Common myeloid progenitor, CD34-positive (primary cell): ENCODE data around the gene GPR39.

Experiments
- CTCF ChIA-PET: fragments of 350-600 bp; sonication (Branson Sonifier 250); formaldehyde crosslinking; loops from one replicate; lab custom pipeline; 2021; ENCODE audit warnings: antibody characterized with exemption; lab: Charles Lee
- POLR2A ChIA-PET: fragments of 350-600 bp; sonication (Branson Sonifier 250); formaldehyde crosslinking; loops from one replicate; lab custom pipeline; 2021; ENCODE audit warnings: antibody characterized with exemption; lab: Charles Lee
- DNase-seq, 3 donors: peaks; one replicate each; pipeline versions ENCODE4 v3.0.0 to v3.0.0-alpha.2; 2013
- H3K27ac ChIP-seq, 2 experiments: 1 replicate in 1 of 2; 2 replicates in 1 of 2; pipeline ENCODE4 v1.7.0; 2013; ENCODE audit warnings: inconsistent platforms in 2 of 2, low read length in 2 of 2, mild to moderate bottlenecking in 2 of 2, low read depth in 1 of 2, moderate library complexity in 1 of 2; ENCODE audit not compliant: severe bottlenecking in 2 of 2, insufficient read depth in 1 of 2, poor library complexity in 1 of 2
- H3K27me3 ChIP-seq, 5 experiments: replicated peaks in 2 of 5; 1 replicate in 3 of 5; 2 replicates in 2 of 5; pipeline versions ENCODE4 v1.6.1 to v1.7.0; 2013; ENCODE audit warnings: low read length in 4 of 5, mild to moderate bottlenecking in 2 of 5, moderate library complexity in 2 of 5, inconsistent platforms in 1 of 5; ENCODE audit not compliant: insufficient read depth in 5 of 5, control insufficient read depth in 4 of 5
- H3K36me3 ChIP-seq, 4 experiments: 1 replicate in 2 of 4; 2 replicates in 2 of 4; pipeline versions ENCODE4 v1.6.1 to v1.7.0; 2013; ENCODE audit warnings: low read length in 3 of 4, control low read depth in 1 of 4, mild to moderate bottlenecking in 1 of 4; ENCODE audit not compliant: control insufficient read depth in 4 of 4, insufficient read depth in 4 of 4
- H3K4me1 ChIP-seq, 4 experiments: 1 replicate in 3 of 4; 2 replicates in 1 of 4; pipeline versions ENCODE4 v1.6.1 to v1.7.1; 2013; ENCODE audit warnings: low read length in 3 of 4, mild to moderate bottlenecking in 3 of 4, control low read depth in 1 of 4, inconsistent platforms in 1 of 4, moderate library complexity in 1 of 4; ENCODE audit not compliant: control insufficient read depth in 4 of 4, insufficient read depth in 4 of 4; ENCODE audit errors: control extremely low read depth in 1 of 4
- H3K4me3 ChIP-seq, 7 experiments: 1 replicate in 4 of 7; 2 replicates in 3 of 7; pipeline versions ENCODE4 v1.5.1 to v1.7.0; 2013; ENCODE audit warnings: mild to moderate bottlenecking in 7 of 7, low read length in 6 of 7, moderate library complexity in 6 of 7, inconsistent platforms in 2 of 7, low read depth in 2 of 7, control low read depth in 1 of 7; ENCODE audit not compliant: insufficient read depth in 4 of 7, control insufficient read depth in 1 of 7; ENCODE audit errors: extremely low read depth in 1 of 7
- H3K9me3 ChIP-seq, 5 experiments: 1 replicate in 4 of 5; 2 replicates in 1 of 5; pipeline versions ENCODE4 v1.6.1 to v1.7.1; 2013; ENCODE audit warnings: low read length in 4 of 5, mild to moderate bottlenecking in 2 of 5, inconsistent platforms in 1 of 5, low read depth in 1 of 5, moderate library complexity in 1 of 5; ENCODE audit not compliant: control insufficient read depth in 4 of 5, insufficient read depth in 2 of 5; ENCODE audit errors: control extremely low read depth in 1 of 5
- WGBS: methylation state at CpG from one replicate; pipeline ENCODE4 v1.1.5; 2013; ENCODE audit not compliant: insufficient coverage; 5-methylcytosine and 5-hydroxymethylcytosine counted together

Gene GPR39

DNA sequence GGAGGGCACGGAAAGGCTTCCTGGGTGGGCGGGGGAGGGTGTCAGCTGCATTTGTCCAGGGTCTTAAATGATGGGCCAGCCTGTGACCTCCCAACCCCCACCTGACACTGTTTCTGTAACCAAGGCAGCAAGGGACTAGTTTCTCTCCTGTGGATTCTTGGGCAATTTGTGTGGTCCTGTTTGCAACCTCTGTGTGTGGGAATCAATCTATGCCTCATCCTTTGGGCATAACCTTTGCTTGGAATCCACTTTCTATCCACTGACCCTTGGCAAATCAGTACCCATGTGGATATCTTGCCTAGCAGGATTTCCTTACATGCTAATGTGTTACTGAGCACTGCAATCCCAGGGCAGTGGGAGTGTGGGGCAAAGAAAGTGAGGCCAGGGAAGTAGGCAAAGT, 54.1 kb downstream of the GPR39 start:
- no peak overlapping the region for H3K4me3 ChIP-seq
- H3K27ac ChIP-seq = no peak overlapping the region
- no peaks in the 10 kb centered on the region for H3K36me3 ChIP-seq
- no peak for DNase-seq
- no peaks in the 10 kb centered on the region for H3K27me3 ChIP-seq
- H3K4me1 ChIP-seq = no peaks in the 10 kb centered on the region
- ChIA-PET CTCF (no interaction called here), POLR2A (no interaction called here)
- H3K9me3 ChIP-seq = peaks cover 3 to 32% (median 10%) of the 10 kb centered on the region in 5 experiments
- WGBS = no CpG with 5 or more reads among the region's 2 CpGs

DNA sequence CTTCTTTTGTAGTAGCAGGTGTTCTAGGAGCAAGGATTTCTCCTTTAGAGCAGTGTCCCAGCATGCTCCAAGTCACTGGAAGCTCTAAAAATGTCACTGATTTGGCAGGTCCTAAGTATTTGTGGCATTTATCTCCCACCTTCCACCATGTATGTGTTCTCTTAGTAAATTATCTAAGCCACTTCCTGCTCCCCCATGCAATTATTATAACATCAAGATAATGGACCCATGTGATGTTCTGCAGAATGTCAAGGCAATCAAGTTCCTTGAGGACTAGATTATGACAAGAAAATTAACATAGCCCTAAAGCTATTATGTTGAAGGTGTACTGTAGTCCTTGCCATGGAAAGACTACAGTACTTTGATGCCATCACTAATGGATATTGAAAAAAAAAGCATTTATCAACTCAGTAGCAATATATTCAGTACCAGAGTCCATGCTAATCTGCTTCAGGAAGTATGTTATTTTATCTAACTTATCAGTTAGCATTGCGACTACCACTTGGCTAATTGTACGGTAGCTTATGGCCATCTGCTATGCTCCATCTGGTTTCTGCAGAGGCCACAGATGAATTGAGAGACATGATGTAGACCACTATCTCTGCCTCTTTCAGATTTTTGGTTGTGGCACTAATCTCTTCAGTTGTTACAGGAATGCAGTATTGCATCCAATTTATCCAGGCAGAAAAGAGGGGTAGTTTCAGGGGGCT, 56.7 kb downstream of the GPR39 start:
- Histone ChIP-seq H3K36me3 (no peaks in the 10 kb centered on the region), H3K9me3 (peaks cover 0 to 16% (median 3%) of the 10 kb centered on the region in 5 experiments), H3K27me3 (no peaks in the 10 kb centered on the region), H3K4me3 (no peak overlapping the region), H3K27ac (no peak overlapping the region), H3K4me1 (no peaks in the 10 kb centered on the region)
- POLR2A ChIA-PET = no interaction called here
- 96% methylated on average over 2 of the region's 2 CpGs for WGBS
- no peak for DNase-seq
- CTCF ChIA-PET = no interaction called here

DNA sequence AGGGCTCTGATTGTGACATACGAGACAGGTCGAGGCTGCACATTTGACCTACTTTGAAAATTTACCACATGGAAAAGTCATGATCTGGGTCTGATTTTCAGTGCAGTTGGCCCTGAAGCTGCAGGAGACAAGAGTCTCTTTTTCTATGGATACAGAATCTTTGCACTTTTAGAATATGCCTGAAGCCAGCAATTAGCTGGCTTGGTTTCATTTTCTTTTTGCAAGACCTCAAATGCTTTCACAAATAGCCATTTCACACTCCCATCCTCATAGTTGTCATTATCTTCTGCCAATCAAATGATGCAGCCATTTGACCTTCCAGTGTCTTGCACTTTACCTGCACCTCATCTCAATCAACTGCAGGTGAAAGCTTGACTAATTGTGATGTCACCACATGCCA, 59.0 kb downstream of the GPR39 start:
- ChIA-PET CTCF (no interaction called here), POLR2A (no interaction called here)
- H3K4me1 ChIP-seq = no peaks in the 10 kb centered on the region
- no peaks in the 10 kb centered on the region for H3K36me3 ChIP-seq
- no peak for DNase-seq
- WGBS = 88% methylated on average over 2 of the region's 2 CpGs
- no peaks in the 10 kb centered on the region for H3K27me3 ChIP-seq
- H3K4me3 ChIP-seq = no peak overlapping the region
- H3K9me3 ChIP-seq = peaks cover 0 to 3% (median 0%) of the 10 kb centered on the region in 5 experiments
- H3K27ac ChIP-seq = no peak overlapping the region

DNA sequence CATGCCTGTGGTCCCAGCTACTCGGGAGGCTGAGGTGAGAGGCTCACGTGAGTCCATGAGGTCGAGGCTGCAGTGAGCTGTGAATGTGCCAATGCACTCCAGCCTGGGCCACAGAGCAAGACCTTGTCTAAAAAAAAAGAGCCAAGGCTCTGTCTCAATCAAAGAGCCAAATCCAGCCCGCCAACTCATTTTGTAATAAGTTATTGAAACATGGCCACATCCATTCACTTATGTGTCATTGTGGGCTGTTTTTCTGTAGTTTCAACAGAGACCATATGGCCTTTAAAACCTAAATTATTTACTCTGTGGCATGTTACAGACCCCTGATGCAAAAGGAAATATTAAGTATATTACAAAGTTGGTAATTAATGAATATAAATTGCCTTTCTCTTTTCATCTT, 60.8 kb downstream of the GPR39 start:
- Histone ChIP-seq H3K27ac (no peak overlapping the region), H3K4me3 (no peak overlapping the region), H3K4me1 (no peaks in the 10 kb centered on the region), H3K9me3 (peaks cover 0 to 3% (median 0%) of the 10 kb centered on the region in 5 experiments), H3K36me3 (no peaks in the 10 kb centered on the region), H3K27me3 (no peaks in the 10 kb centered on the region)
- CTCF ChIA-PET = no interaction called here
- POLR2A ChIA-PET = no interaction called here
- WGBS = 88% methylated on average over 3 of the region's 4 CpGs
- no peak for DNase-seq

- no peak overlapping the region for H3K4me3 ChIP-seq
- H3K4me1 ChIP-seq = no peaks in the 10 kb centered on the region
- H3K9me3 ChIP-seq = peaks cover 0 to 3% (median 0%) of the 10 kb centered on the region in 5 experiments
- H3K27me3 ChIP-seq = no peaks in the 10 kb centered on the region
- CTCF ChIA-PET = no interaction called here
- 85% methylated on average over 2 of the region's 2 CpGs for WGBS
- H3K36me3 ChIP-seq = no peaks in the 10 kb centered on the region
- DNase-seq = no peak
- no peak overlapping the region for H3K27ac ChIP-seq
- POLR2A ChIA-PET = no interaction called here
These were observed 61.4 kb downstream of the GPR39 start for GRCh38 chr2:132477962-132478361.

DNA sequence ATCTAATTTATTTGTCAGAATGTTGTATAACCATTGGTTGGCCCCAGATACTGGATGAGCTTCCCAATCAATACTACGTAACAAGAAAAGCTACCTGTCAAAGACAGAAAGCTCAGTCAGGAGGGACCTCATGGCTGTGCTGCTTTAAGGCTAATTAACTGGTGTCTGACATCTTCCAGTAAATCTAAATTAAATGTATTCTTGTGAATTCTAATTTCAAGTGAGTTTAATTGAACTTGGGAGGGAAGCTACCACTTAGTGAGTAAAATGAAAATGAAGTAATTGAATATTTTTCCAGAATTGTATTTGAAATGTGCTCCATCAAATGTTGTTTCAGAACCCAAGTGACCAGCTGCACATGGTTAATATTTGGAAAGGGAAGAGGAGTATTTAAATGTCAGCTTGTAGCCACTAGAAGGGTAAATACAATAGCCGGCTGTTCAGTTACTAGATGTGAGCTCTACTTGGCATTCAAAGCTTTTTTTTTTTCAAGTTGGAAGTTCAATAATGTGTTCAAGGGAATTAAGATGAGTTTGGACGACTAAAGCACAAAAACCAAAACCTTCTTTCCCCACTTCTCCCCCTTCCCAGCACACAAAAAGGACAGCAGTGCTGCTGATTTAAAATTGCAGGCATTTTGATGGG, 62.0 kb downstream of the GPR39 start:
- Histone ChIP-seq H3K4me3 (no peak overlapping the region), H3K4me1 (no peaks in the 10 kb centered on the region), H3K27me3 (no peaks in the 10 kb centered on the region), H3K27ac (no peak overlapping the region), H3K9me3 (peaks cover 0 to 3% (median 0%) of the 10 kb centered on the region in 5 experiments), H3K36me3 (no peaks in the 10 kb centered on the region)
- POLR2A ChIA-PET = no interaction called here
- WGBS = 93% methylated on average over 2 of the region's 3 CpGs
- no peak for DNase-seq
- CTCF ChIA-PET = no interaction called here

GRCh38 chr2:132479155-132479554, 62.5 kb downstream of the GPR39 start:
- no peaks in the 10 kb centered on the region for H3K9me3 ChIP-seq
- POLR2A ChIA-PET = no interaction called here

More at GRCh38 chr2:132479155-132479554, 62.5 kb downstream of the GPR39 start:
- Histone ChIP-seq H3K27me3 (no peaks in the 10 kb centered on the region), H3K36me3 (no peaks in the 10 kb centered on the region), H3K4me1 (no peaks in the 10 kb centered on the region), H3K27ac (no peak overlapping the region), H3K4me3 (no peak overlapping the region)
- WGBS = 90% methylated on average over 5 of the region's 8 CpGs
- CTCF ChIA-PET = no interaction called here
- DNase-seq = no peak
